DOHH2 (cell line): ENCODE results near the gene MYH15.

Experiments used
- H3F3A ChIP-seq: fragments of 200-600 bp; sonication (generic), shearing (Covaris generic); 2 replicates; pipeline ENCODE4 v1.6.0; 2016; ENCODE audit warnings: antibody characterized with exemption, mild to moderate bottlenecking; ENCODE audit not compliant: control insufficient read depth, insufficient read depth
- H3K27ac ChIP-seq: fragments of 200-600 bp; sonication (generic); 2 replicates; pipeline ENCODE4 v1.5.1; 2014; ENCODE audit warnings: low read depth, mild to moderate bottlenecking, low read length, moderate library complexity
- H3K27me3 ChIP-seq: fragments of 200-600 bp; sonication (generic); 2 replicates; pipeline ENCODE4 v1.6.1; 2014; ENCODE audit warnings: mild to moderate bottlenecking, low read length, mixed read lengths; ENCODE audit not compliant: control insufficient read depth
- H3K36me3 ChIP-seq: fragments of 200-600 bp; sonication (generic); 2 replicates; pipeline ENCODE4 v1.6.1; 2014; ENCODE audit warnings: mild to moderate bottlenecking, low read length, moderate library complexity, mixed read lengths; ENCODE audit not compliant: control insufficient read depth
- H3K4me1 ChIP-seq: fragments of 200-600 bp; sonication (generic); 2 replicates; pipeline ENCODE4 v1.6.1; 2014; ENCODE audit warnings: mild to moderate bottlenecking, low read length, mixed read lengths; ENCODE audit not compliant: control insufficient read depth
- H3K4me2 ChIP-seq: fragments of 200-600 bp; sonication (generic); 2 replicates; pipeline ENCODE4 v1.6.0; 2014; ENCODE audit warnings: mild to moderate bottlenecking, low read length, moderate library complexity
- H3K4me3 ChIP-seq: fragments of 200-600 bp; sonication (generic); 2 replicates; pipeline ENCODE4 v1.5.1; 2014; ENCODE audit warnings: mild to moderate bottlenecking, low read length, mixed read lengths
- H3K79me2 ChIP-seq: fragments of 200-600 bp; sonication (generic); 2 replicates; pipeline ENCODE4 v1.6.1; 2014; ENCODE audit warnings: mild to moderate bottlenecking, low read length, mixed read lengths; ENCODE audit not compliant: control insufficient read depth
- H3K9me2 ChIP-seq: fragments of 200-600 bp; sonication (generic); replicated peaks from 2 replicates; pipeline ENCODE4 v1.6.1; 2014; ENCODE audit warnings: mild to moderate bottlenecking, low read length, mixed read lengths; ENCODE audit not compliant: control insufficient read depth
- H3K9me3 ChIP-seq: fragments of 200-600 bp; sonication (generic); 2 replicates; pipeline ENCODE4 v1.6.1; 2014; ENCODE audit warnings: antibody characterized with exemption, low read length, mixed read lengths; ENCODE audit not compliant: control insufficient read depth, insufficient read depth
- H4K20me1 ChIP-seq: fragments of 200-600 bp; sonication (generic); 2 replicates; pipeline ENCODE4 v1.6.0; 2014; ENCODE audit warnings: low read depth, mild to moderate bottlenecking, antibody characterized with exemption, low read length, moderate library complexity; ENCODE audit not compliant: control insufficient read depth, insufficient read depth
- EZH2phosphoT487 ChIP-seq: fragments of 200-600 bp; sonication (generic); IDR thresholded peaks from 2 replicates; pipeline ENCODE4 v1.6.1; 2017; ENCODE audit warnings: borderline replicate concordance, mild to moderate bottlenecking, antibody characterized with exemption, low read length, moderate library complexity, mixed read lengths
- TF ChIP-seq, protein P1 (sequence below): fragments of 200-600 bp; sonication (generic); IDR thresholded peaks from one replicate; pipeline ENCODE4 v1.5.1; 2014; ENCODE audit warnings: antibody characterized with exemption, mild to moderate bottlenecking, low read depth, low read length; ENCODE audit not compliant: poor library complexity, severe bottlenecking

MYH15 gene

DNA sequence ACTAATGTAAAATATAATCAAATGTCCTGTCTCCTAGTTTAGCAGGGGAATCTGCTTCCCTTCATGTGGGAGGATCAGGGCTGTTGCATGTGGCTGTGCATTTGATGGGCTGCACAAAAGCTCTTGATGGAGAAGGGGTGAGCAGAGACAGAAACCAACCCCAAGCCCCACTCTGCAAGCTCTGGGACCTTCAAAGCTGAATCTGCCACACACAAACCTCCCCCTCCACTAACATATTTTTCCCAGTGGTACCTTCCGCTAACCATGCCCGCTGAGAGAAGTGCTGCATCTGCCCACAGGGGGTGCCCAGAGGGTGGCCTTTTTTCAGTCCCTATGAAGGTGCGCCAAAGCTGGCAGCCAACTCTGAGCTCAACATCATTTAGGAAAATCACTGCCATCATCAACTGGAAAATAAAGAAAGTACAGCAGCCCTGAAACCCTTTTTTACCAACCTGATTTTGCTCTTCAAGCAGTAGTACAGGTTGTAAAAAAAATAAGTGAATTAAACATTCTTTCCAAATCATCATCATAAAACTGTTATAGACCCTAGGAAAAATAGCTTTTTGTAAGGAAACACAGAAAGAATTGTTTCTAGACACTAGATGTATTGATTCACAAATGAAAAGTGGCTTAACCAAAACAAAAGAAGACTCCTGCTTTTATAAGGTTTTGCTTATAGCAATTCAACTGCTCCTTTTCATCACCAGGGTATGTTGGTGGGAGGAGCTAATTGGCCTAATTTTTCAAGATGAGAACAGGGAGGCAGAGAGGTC lies 117.1 kb downstream of the MYH15 start:
- H3K27ac ChIP-seq = no peak overlapping the region
- no peak overlapping the region for H3K4me3 ChIP-seq
- no peak for TF ChIP-seq EZH2phosphoT487
- TF ChIP-seq, protein P1, sequence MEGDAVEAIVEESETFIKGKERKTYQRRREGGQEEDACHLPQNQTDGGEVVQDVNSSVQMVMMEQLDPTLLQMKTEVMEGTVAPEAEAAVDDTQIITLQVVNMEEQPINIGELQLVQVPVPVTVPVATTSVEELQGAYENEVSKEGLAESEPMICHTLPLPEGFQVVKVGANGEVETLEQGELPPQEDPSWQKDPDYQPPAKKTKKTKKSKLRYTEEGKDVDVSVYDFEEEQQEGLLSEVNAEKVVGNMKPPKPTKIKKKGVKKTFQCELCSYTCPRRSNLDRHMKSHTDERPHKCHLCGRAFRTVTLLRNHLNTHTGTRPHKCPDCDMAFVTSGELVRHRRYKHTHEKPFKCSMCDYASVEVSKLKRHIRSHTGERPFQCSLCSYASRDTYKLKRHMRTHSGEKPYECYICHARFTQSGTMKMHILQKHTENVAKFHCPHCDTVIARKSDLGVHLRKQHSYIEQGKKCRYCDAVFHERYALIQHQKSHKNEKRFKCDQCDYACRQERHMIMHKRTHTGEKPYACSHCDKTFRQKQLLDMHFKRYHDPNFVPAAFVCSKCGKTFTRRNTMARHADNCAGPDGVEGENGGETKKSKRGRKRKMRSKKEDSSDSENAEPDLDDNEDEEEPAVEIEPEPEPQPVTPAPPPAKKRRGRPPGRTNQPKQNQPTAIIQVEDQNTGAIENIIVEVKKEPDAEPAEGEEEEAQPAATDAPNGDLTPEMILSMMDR = no peak
- no peaks in the 10 kb centered on the region for H3K4me1 ChIP-seq
- H3K36me3 ChIP-seq = no peaks in the 10 kb centered on the region
- no peak overlapping the region for H3K4me2 ChIP-seq
- no peaks in the 10 kb centered on the region for H3K9me2 ChIP-seq
- no peaks in the 10 kb centered on the region for H3K9me3 ChIP-seq
- H3F3A ChIP-seq = no peaks in the 10 kb centered on the region
- peaks cover 5% of the 10 kb centered on the region for H3K27me3 ChIP-seq
- no peaks in the 10 kb centered on the region for H4K20me1 ChIP-seq
- H3K79me2 ChIP-seq = no peaks in the 10 kb centered on the region

DNA sequence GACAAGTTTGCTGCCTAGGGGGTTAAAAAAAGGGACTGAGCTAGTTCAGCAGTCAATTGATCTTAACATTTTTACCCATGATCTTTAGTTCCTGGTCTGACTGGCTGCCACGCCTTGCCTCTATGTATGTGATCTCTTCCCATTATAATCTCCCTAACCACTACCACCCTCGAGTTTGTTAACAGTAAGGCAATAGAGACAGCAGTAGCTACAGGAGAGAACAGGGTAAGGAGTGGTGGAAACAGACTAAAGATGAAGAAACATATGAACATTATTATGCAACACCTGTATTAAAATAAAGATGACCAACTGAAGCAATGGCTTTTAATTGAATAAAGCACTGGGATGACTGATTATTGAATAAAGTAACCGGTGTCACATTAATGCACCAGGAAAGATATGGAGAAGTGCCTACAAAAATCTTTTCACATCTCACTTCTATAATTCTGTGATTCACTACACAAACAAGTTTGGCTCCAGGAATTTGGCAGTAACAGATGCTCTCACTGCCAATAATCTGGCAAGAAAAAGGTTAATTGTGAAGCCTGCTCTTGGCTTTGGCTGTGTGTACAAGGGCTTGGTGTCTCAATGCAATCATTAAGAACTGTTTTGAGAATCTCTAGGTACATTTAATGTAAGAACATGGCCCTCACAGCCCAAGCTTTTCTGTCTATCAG lies 118.3 kb downstream of the MYH15 start:
- H3K4me2 ChIP-seq = no peak overlapping the region
- no peaks in the 10 kb centered on the region for H3K4me1 ChIP-seq
- H3F3A ChIP-seq = no peaks in the 10 kb centered on the region
- no peaks in the 10 kb centered on the region for H3K79me2 ChIP-seq
- no peak overlapping the region for H3K4me3 ChIP-seq
- no peaks in the 10 kb centered on the region for H3K9me3 ChIP-seq
- H3K27me3 ChIP-seq = peaks cover 5% of the 10 kb centered on the region
- H4K20me1 ChIP-seq = no peaks in the 10 kb centered on the region
- TF ChIP-seq, protein P1 = no peak
- H3K27ac ChIP-seq = no peak overlapping the region
- no peaks in the 10 kb centered on the region for H3K36me3 ChIP-seq
- no peaks in the 10 kb centered on the region for H3K9me2 ChIP-seq

DNA sequence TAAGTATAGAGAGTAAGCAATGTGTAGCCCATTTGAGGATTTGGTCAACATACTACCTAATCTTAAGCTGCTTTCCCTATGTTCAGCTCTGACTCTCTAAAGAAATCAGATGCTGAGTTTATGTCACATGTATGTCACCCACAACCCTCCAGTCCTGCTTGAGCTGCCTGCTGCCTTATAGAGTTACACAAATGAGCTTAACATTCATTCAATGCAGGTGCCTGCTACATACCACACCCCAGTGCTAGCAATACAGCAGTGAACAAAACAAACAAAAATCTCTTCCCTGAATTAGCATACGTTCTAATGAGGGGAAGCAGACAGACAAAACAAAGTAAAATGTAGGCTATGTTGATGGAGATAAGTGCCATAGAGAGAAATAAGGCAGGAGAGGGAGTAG lies 121.0 kb downstream of the MYH15 start:
- H3K4me1 ChIP-seq = no peaks in the 10 kb centered on the region

More for the DNA sequence above, 121.0 kb downstream of the MYH15 start:
- Histone ChIP-seq H3K27ac (no peak overlapping the region), H3F3A (no peaks in the 10 kb centered on the region), H3K9me2 (no peaks in the 10 kb centered on the region), H3K79me2 (no peaks in the 10 kb centered on the region), H3K9me3 (no peaks in the 10 kb centered on the region), H3K27me3 (peaks cover 5% of the 10 kb centered on the region), H4K20me1 (no peaks in the 10 kb centered on the region), H3K4me3 (no peak overlapping the region), H3K4me2 (no peak overlapping the region), H3K36me3 (no peaks in the 10 kb centered on the region)
- TF ChIP-seq, protein P1 = no peak
- no peak for TF ChIP-seq EZH2phosphoT487
